H1 (cell line): ENCODE measurements around the gene REL. TPM values are rescaled to one million over a fixed set of nuclear protein-coding genes. Genes with fewer than 3 reads are reported as not detected.

Source experiments
- BACH1 ChIP-seq: IDR thresholded peaks from 2 replicates; pipeline ENCODE4 v1.6.1; 2012; ENCODE audit warnings: low read length, improper control_type of control experiment
- CTBP2 ChIP-seq: IDR thresholded peaks from 2 replicates; pipeline ENCODE4 v1.7.0; 2011; ENCODE audit warnings: borderline replicate concordance, mild to moderate bottlenecking, moderate library complexity, mixed read lengths, low read length; ENCODE audit not compliant: insufficient read depth, insufficient read length
- CTCF ChIP-seq, 3 experiments: IDR thresholded peaks; 1 replicate in 2 of 3; 2 replicates in 1 of 3; pipeline versions ENCODE4 v1.5.1 to v1.6.1; 2011; ENCODE audit warnings: low read length in 3 of 3, mild to moderate bottlenecking in 3 of 3, inconsistent platforms in 2 of 3, low read depth in 1 of 3, moderate library complexity in 1 of 3; ENCODE audit not compliant: insufficient read depth in 1 of 3; ENCODE audit errors: control extremely low read depth in 1 of 3
- HDAC2 ChIP-seq, 2 experiments: fragments of 300-600 bp in 1 of 2; sonication (generic) in 1 of 2; IDR thresholded peaks; 2 replicates each; pipeline ENCODE4 v1.6.1; 2011 to 2012; ENCODE audit warnings: low read depth in 2 of 2, low read length in 2 of 2, mild to moderate bottlenecking in 2 of 2, moderate library complexity in 2 of 2, borderline replicate concordance in 1 of 2, inconsistent platforms in 1 of 2
- KDM5A ChIP-seq: fragments of 200-600 bp; IDR thresholded peaks from 2 replicates; pipeline ENCODE4 v1.7.1; 2012; ENCODE audit warnings: mild to moderate bottlenecking, low read length, inconsistent platforms, mixed read lengths
- PHF8 ChIP-seq: fragments of 200-600 bp; sonication (generic); conservative IDR thresholded peaks from 2 replicates; pipeline ENCODE4 v1.7.1; 2012; ENCODE audit warnings: low read depth, mild to moderate bottlenecking, inconsistent platforms, low read length, moderate library complexity
- POLR2AphosphoS5 ChIP-seq: IDR thresholded peaks from 2 replicates; pipeline ENCODE4 v1.6.1; 2011; ENCODE audit warnings: low read depth, low read length
- RBBP5 ChIP-seq: IDR thresholded peaks from 2 replicates; pipeline ENCODE4 v1.7.1; 2012; ENCODE audit warnings: low read depth, mild to moderate bottlenecking, inconsistent platforms, low read length, moderate library complexity, borderline replicate concordance
- SP2 ChIP-seq: IDR thresholded peaks from 2 replicates; pipeline ENCODE4 v1.6.1; 2012; ENCODE audit warnings: mild to moderate bottlenecking, low read length, inconsistent platforms
- YY1 ChIP-seq: IDR thresholded peaks from 2 replicates; pipeline ENCODE4 v1.6.1; 2011; ENCODE audit warnings: low read depth, mild to moderate bottlenecking, low read length
- ZNF274 ChIP-seq: IDR thresholded peaks from 2 replicates; pipeline ENCODE4 v1.7.0; 2012; ENCODE audit warnings: low read length, borderline replicate concordance; ENCODE audit errors: extremely low read depth
- polyA plus RNA-seq, 7 experiments: library from polyadenylated mRNA; depleted of rRNA in 3 of 7; stranded (reverse) in 5 of 7; unstranded in 2 of 7; fragments of >200 nt in 5 of 7; fragments of 200-250 nt in 2 of 7; gene quantifications; 1 replicate in 5 of 7; 2 replicates in 1 of 7; 4 replicates in 1 of 7; pipeline versions ENCODE4 v1.2.1 to v1.2.3, GENCODE V29; 2011 to 2013; ENCODE audit warnings: missing spikeins in 2 of 7, mixed read lengths in 2 of 7
- total RNA-seq: library from RNA; stranded (reverse); fragmentation: NEBNext Ultra II Directional; extraction: Animal tissue kit (Norgen Biotek cat#: 25700); gene quantifications from 2 replicates; pipeline ENCODE4 v1.2.1, GENCODE V29; 2021

Gene REL
- total and polyA plus RNA-seq, 2 of the 8 experiments (the other 6 are each of a cell fraction or from before 2014, with no cell fraction given), result 1.5 to 7.5 TPM

GRCh38 chr2:60832621-60833020, 48.8 kb upstream of the REL start (continued):
- TF ChIP-seq CTCF (IDR thresholded peaks at IDR 0.05; ENCODE audit: control extremely low read depth in 1 of 3, insufficient read depth in 1 of 3, low read depth in 1 of 3, low read length in 3 of 3) (no peak), RBBP5 (no peak), SP2 (no peak), POLR2AphosphoS5 (no peak), ZNF274 (no peak), BACH1 (no peak), KDM5A (no peak), HDAC2 (IDR thresholded peaks at IDR 0.05; ENCODE audit: borderline replicate concordance in 1 of 2, low read depth in 2 of 2, low read length in 2 of 2) (no peak), CTBP2 (no peak), PHF8 (no peak), YY1 (no peak)
